Transverse colon (tissue), 4 donors: Measurements from ENCODE around the gene USP20.

Experiments
- CTCF ChIP-seq, 5 experiments: fragments of 200-600 bp in 3 of 5; fragments of 450-650 bp in 2 of 5; sonication (generic) in 3 of 5; IDR thresholded peaks; 1 replicate in 2 of 5; 2 replicates in 3 of 5; pipeline ENCODE4 v1.5.1; 2016 to 2017; ENCODE audit warnings: antibody characterized with exemption in 5 of 5, inconsistent platforms in 3 of 5, mild to moderate bottlenecking in 2 of 5, moderate library complexity in 1 of 5
- EP300 ChIP-seq: sonication (generic); formaldehyde crosslinking; IDR thresholded peaks from one replicate; pipeline ENCODE4 v1.6.1; 2017; ENCODE audit warnings: antibody characterized with exemption, low read depth
- POLR2A ChIP-seq: fragments of 450-650 bp; IDR thresholded peaks from one replicate; pipeline ENCODE4 v1.6.1; 2016; ENCODE audit warnings: antibody characterized with exemption, mild to moderate bottlenecking, moderate library complexity
- POLR2AphosphoS5 ChIP-seq, 3 donors: sonication (generic); formaldehyde crosslinking; IDR thresholded peaks; one replicate each; pipeline ENCODE4 v1.6.1; 2016; ENCODE audit warnings: antibody characterized with exemption in 3 of 3

DNA sequence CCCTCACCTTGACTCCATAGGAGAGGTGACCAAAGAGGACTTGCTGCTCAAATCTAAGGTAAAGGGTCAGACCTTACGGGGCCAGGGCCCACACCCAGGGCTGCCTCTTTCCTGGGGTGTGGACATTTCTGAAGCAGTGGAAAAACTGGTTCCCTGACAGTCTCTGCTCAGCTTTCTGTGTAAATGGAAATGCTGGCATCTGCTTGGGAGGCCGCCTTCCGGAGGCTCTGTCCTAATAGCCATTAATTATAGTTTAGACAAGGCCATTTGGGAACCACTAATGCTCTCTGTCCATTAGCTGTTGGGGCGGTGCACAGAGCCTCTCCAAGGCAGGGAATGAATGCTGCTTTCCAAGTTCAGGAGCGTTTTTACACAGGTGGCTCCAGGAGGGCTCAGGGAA is 17.3 kb downstream of the USP20 start:
- TF ChIP-seq POLR2AphosphoS5 (IDR thresholded peaks at IDR 0.05) (no peak), CTCF (IDR thresholded peaks at IDR 0.05) (no peak), POLR2A (no peak), EP300 (no peak)
